BLaER1 treated with 17β-estradiol and CSF1 and Interleukin-3, amounts not matched to agents 10 nM and 100 nM (cell line): ENCODE measurements around the gene NTHL1.

Experiments
- H3K27ac ChIP-seq, 11 experiments: shearing (Covaris generic); formaldehyde crosslinking; 2 replicates each; pipeline ENCODE4 v1.8.1; 2022
- H3K27me3 ChIP-seq, 11 experiments: shearing (Covaris generic); formaldehyde crosslinking; 2 replicates each; pipeline ENCODE4 v1.8.1; 2022
- H3K36me3 ChIP-seq, 11 experiments: shearing (Covaris generic); formaldehyde crosslinking; 2 replicates each; pipeline ENCODE4 v1.8.1; 2022
- H3K4me1 ChIP-seq, 10 experiments: shearing (Covaris generic); formaldehyde crosslinking; 2 replicates each; pipeline ENCODE4 v1.8.1; 2022
- H3K4me2 ChIP-seq, 11 experiments: shearing (Covaris generic); formaldehyde crosslinking; 2 replicates each; pipeline ENCODE4 v1.8.1; 2022
- H3K4me3 ChIP-seq, 10 experiments: shearing (Covaris generic); formaldehyde crosslinking; 2 replicates each; pipeline ENCODE4 v1.8.1; 2022
- H3K9ac ChIP-seq, 11 experiments: shearing (Covaris generic); formaldehyde crosslinking; 2 replicates each; pipeline ENCODE4 v1.8.1; 2022
- H3K9me3 ChIP-seq, 11 experiments: shearing (Covaris generic); formaldehyde crosslinking; replicated peaks in 1 of 11; 2 replicates each; pipeline ENCODE4 v1.8.1; 2022
- H4K20me1 ChIP-seq, 11 experiments: shearing (Covaris generic); formaldehyde crosslinking; 2 replicates each; pipeline ENCODE4 v1.8.1; 2022
- Cebpa-rat ChIP-seq, 11 experiments: shearing (Covaris generic); IDR thresholded peaks; 2 replicates each; pipeline ENCODE4 v1.8.1; 2022

The NTHL1 gene

DNA sequence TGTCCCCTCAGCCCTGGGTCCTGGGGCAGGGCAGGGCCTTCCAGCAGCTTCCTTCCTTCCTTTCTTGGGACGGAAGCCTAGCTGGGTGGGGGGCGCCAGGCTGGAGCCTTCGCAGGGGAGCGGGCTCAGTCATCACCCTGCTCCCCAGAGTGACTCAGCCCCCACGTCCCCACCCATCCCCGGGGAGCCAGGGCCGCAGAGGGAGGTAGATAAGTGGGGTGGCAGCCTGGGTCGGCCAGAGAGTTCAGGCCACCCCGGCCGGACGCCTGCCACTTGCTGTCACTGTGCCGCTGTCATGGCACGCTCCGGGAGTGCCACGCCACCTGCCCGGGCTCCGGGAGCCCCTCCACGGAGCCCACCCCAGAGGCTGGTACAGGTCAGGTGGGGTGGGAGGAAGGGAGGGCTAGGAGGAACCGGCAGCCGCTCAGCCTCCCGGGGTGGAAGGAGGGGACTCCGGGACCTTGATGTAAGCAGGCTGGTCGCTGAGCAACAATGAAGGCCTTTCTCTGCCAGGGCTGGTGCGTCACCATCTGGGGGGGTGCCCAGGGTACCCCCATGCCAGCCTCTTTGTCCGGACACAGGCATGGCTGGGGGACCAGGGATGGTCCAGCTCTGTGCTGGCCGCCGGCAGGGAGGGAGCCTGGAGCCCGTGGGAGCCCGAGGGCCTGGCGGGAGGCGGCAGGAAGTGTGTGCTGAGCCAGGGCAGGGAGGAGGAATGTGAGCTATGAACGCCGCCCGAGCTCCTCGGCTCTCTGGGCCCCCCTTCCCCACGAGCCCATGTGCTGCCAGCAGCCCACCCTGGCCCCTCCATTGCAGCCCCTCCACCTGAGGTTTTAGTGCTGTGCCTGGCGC is 14.4 kb downstream of the NTHL1 start:
- Histone ChIP-seq H3K4me3 (peak overlapping the region; percentile 39 to 74 (median 58)), H3K4me1 (peaks cover 69 to 96% (median 90%) of the 10 kb centered on the region in 10 experiments), H3K27ac (peak overlapping the region; percentile 54 to 82 (median 77)), H3K9ac (peak overlapping the region; percentile 70 to 84 (median 78)), H3K27me3 (peaks cover 0 to 9% (median 5%) of the 10 kb centered on the region in 11 experiments; a peak in 16 of 22 replicates), H3K4me2 (peak overlapping the region; percentile 89 to 100 (median 98)), H3K9me3 (no peaks in the 10 kb centered on the region), H3K36me3 (peaks cover 0 to 24% (median 0%) of the 10 kb centered on the region in 11 experiments; a peak in 8 of 22 replicates), H4K20me1 (peaks cover 0 to 44% (median 5%) of the 10 kb centered on the region in 11 experiments; a peak in 14 of 22 replicates)
- no peak for TF ChIP-seq Cebpa-rat (IDR thresholded peaks at IDR 0.05)

DNA sequence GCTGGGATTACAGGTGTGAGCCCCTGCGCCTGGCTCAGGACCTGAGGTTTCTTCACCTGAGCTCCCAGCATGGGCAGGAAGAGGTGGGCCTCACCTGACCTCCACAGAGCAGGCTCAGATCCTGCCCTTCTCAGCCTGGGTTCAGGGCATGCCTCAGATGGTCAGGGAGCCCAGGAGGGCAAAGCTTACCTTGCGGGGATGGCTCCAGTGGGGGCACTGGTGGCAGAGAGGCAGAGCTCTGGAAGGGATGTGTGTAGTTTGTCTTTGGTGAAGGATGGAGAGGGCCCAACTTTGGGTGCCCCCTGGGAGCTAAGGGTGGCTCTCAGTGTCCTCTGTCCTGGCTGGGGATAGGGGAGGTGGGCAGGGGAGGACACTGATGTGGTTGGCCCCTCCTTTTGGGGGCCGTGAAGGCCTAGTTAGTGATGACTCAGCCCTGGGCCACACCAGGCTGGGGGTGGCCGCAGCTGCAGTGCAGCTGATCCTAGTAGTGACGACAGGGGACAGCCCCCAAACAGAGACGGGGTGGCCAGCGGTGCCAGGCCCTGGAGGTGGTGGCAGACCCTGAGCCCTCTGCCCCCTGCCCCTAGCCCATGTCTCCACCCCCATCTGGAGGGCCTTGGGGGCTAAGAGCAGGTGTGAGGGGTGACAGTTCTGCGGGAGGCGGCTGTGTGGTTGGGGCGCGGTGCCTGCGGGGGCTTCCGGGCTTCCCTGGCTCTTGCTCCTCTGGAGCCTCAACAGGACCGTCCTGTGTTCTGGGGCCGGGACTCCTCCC is 15.2 kb downstream of the NTHL1 start:
- H3K9ac ChIP-seq = peak overlapping the region; percentile 70 to 84 (median 78)
- H3K27ac ChIP-seq = peak overlapping the region; percentile 54 to 82 (median 77)
- H4K20me1 ChIP-seq = peaks cover 0 to 47% (median 13%) of the 10 kb centered on the region in 11 experiments; a peak in 15 of 22 replicates
- peak overlapping the region; percentile 39 to 74 (median 58) for H3K4me3 ChIP-seq
- H3K9me3 ChIP-seq = no peaks in the 10 kb centered on the region
- H3K27me3 ChIP-seq = peaks cover 5 to 17% (median 14%) of the 10 kb centered on the region in 11 experiments; a peak in 20 of 22 replicates
- no peak for TF ChIP-seq Cebpa-rat (IDR thresholded peaks at IDR 0.05)
- H3K36me3 ChIP-seq = peaks cover 0 to 18% (median 0%) of the 10 kb centered on the region in 11 experiments; a peak in 8 of 22 replicates
- peaks cover 70 to 96% (median 90%) of the 10 kb centered on the region in 10 experiments for H3K4me1 ChIP-seq
- H3K4me2 ChIP-seq = peak overlapping the region; percentile 89 to 100 (median 98)

DNA sequence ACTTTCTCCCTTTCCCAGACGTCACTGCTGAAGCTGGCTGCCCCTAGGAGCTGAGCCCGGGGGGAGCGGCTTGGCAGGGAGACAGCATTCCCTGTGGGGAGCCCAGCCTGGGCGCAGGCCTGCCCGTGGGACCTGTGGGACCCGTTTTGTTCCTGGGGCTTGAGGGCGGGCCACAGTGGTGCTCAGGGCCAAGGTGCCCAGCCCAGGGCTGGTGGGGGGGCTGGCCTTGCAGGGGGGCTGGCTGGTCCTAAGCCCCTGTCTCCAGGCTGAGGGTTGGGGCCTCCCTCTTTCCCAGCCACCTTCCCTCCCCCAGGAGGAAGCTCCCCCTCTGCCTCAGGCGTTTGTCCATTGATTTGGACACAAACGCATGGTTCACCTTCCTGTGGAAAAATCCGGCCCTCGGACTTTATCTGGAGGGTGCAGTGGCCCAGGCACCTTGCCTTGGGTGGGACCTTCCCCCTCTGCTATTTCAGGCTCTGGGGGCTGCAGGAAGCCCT is 16.5 kb downstream of the NTHL1 start:
- no peak for TF ChIP-seq Cebpa-rat (IDR thresholded peaks at IDR 0.05)
- H3K27me3 ChIP-seq = peaks cover 11 to 30% (median 26%) of the 10 kb centered on the region in 11 experiments; a peak in 20 of 22 replicates
- H4K20me1 ChIP-seq = peaks cover 0 to 36% (median 14%) of the 10 kb centered on the region in 11 experiments; a peak in 15 of 22 replicates
- no peaks in the 10 kb centered on the region for H3K9me3 ChIP-seq
- no peak overlapping the region for H3K4me3 ChIP-seq
- peak overlapping the region in 6 of 11 experiments; percentile 14 to 52 (median 28); a peak in 9 of 22 replicates for H3K9ac ChIP-seq
- H3K27ac ChIP-seq = peak overlapping the region in 6 of 11 experiments; percentile 2 to 78 (median 20); a peak in 7 of 22 replicates
- H3K36me3 ChIP-seq = peaks cover 0 to 5% (median 0%) of the 10 kb centered on the region in 11 experiments; a peak in 1 of 22 replicates
- H3K4me1 ChIP-seq = peaks cover 63 to 91% (median 84%) of the 10 kb centered on the region in 10 experiments
- peak overlapping the region; percentile 89 to 100 (median 98); a peak in 20 of 22 replicates for H3K4me2 ChIP-seq

DNA sequence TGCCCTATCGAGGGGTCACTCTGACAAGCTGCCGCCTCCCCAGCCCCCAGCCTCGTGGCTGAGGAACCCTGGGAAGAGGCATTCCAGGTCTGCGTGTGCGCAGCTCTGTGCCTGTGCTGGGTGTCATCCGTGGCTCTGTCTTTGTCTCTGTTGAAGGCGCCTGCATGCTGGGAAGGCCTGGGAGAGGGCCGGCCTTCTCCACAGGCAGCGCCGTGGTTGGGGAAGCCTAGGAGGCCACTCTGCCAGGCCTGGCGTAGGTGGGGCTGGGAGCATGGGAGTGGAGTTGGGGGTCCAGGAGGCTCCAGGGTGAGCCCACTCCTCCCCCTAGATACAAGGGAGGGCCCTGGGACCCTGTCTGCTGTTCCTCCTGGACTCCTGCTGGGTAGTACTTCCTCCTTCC is 17.6 kb downstream of the NTHL1 start:
- H3K27ac ChIP-seq = no peak overlapping the region

DNA sequence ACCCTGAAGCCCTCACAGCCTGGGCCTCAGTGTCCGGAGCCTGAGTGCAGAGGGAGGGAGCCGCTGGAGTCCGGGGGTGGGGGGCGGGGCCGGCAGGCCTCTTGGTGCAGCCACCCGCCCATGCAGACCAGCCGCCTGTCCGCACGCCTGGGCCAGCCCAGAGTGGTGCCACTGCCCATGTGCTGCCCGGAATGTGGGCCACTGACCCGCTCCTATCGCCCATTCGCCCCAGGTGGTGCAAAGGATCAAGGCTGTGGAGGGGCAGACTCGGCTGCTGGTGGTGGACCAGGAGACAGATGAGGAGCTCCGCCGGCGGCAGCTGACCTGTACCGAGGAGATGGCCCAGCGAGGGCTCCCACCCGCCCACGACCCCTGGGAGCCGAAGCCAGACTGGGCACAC is 18.3 kb downstream of the NTHL1 start:
- H3K9ac ChIP-seq = no peak overlapping the region
- H3K27me3 ChIP-seq = peaks cover 15 to 42% (median 37%) of the 10 kb centered on the region in 11 experiments; a peak in 20 of 22 replicates
- H3K4me1 ChIP-seq = peaks cover 50 to 92% (median 73%) of the 10 kb centered on the region in 10 experiments

More for the DNA sequence above, 17.6 kb downstream of the NTHL1 start:
- Histone ChIP-seq H3K36me3 (no peaks in the 10 kb centered on the region), H4K20me1 (peaks cover 0 to 25% (median 14%) of the 10 kb centered on the region in 11 experiments; a peak in 15 of 22 replicates), H3K4me2 (peak overlapping the region in 6 of 11 experiments; percentile 7 to 100 (median 98); a peak in 7 of 22 replicates), H3K4me1 (peaks cover 55 to 91% (median 77%) of the 10 kb centered on the region in 10 experiments), H3K4me3 (no peak overlapping the region), H3K27me3 (peaks cover 15 to 41% (median 36%) of the 10 kb centered on the region in 11 experiments; a peak in 20 of 22 replicates), H3K9ac (peak overlapping the region in 3 of 11 experiments; percentile 20 to 30 (median 26); a peak in 1 of 22 replicates), H3K9me3 (no peaks in the 10 kb centered on the region)
- no peak for TF ChIP-seq Cebpa-rat (IDR thresholded peaks at IDR 0.05)

DNA sequence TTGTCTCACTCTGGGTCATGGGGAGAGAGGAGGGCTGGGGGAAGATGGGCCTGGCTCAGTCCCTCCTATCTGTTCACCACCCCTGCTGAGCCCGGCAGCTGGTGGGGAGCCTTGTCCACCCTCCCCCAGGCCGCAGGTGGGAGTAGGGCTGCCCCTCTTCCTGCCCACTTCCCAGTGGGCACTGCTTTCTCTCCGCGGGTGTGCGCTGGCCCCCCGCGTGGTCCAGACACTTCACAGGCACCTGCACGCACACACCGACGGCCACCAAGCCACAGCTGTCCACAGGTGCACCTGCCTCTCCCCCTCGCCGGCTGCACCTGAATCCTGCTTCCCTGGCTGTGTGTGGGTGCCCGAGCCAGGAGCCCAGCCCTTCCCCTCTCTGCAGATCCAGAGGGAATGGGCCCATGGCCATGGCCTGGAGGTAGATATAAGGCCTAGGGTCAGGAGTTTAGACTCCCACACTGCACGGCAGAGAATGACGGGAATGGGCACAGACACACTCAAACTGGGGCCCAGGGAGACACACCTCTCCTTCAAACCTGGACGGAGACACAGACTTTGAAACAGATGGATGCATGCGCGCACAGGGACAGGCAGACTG is 18.9 kb downstream of the NTHL1 start:
- H3K4me1 ChIP-seq = peaks cover 51 to 92% (median 74%) of the 10 kb centered on the region in 10 experiments

More for the DNA sequence above, 18.3 kb downstream of the NTHL1 start:
- Histone ChIP-seq H3K4me3 (no peak overlapping the region), H4K20me1 (peaks cover 0 to 24% (median 14%) of the 10 kb centered on the region in 11 experiments; a peak in 15 of 22 replicates), H3K36me3 (no peaks in the 10 kb centered on the region), H3K4me2 (peak overlapping the region in 1 of 11 experiments; percentile 96; a peak in 1 of 22 replicates), H3K9me3 (no peaks in the 10 kb centered on the region), H3K27ac (no peak overlapping the region)
- TF ChIP-seq Cebpa-rat (IDR thresholded peaks at IDR 0.05) = no peak

DNA sequence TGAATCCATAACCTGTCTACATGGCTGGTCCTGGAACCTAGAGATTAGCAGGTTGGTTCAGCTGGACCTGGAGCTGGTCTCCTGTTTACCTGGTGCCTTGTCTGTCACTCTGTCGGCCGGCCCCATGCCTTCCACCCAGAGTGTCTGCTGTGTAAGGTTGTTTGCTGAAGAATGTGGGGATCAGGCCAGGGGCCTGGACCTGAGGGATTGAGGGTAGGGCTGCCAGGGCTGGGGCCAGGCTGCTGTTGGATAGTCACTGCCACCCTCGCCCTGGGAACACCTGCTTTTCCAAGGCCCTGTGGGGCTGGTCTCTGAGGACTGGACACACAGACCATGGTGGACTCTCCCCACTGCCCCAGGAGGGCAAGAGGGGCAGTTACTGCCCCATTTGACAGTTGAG is 19.5 kb downstream of the NTHL1 start:
- Histone ChIP-seq H3K4me3 (peak overlapping the region in 5 of 10 experiments; percentile 63 to 80 (median 70); a peak in 6 of 20 replicates), H3K27me3 (peaks cover 15 to 42% (median 37%) of the 10 kb centered on the region in 11 experiments; a peak in 20 of 22 replicates), H3K4me1 (peaks cover 49 to 91% (median 73%) of the 10 kb centered on the region in 10 experiments), H3K4me2 (peak overlapping the region; percentile 96 to 98 (median 97); a peak in 21 of 22 replicates), H3K9ac (peak overlapping the region in 4 of 11 experiments; percentile 20 to 79 (median 72); a peak in 2 of 22 replicates), H3K27ac (no peak overlapping the region), H3K36me3 (no peaks in the 10 kb centered on the region), H3K9me3 (no peaks in the 10 kb centered on the region), H4K20me1 (peaks cover 0 to 24% (median 14%) of the 10 kb centered on the region in 11 experiments; a peak in 15 of 22 replicates)
- no peak for TF ChIP-seq Cebpa-rat (IDR thresholded peaks at IDR 0.05)

More for the DNA sequence above, 18.9 kb downstream of the NTHL1 start:
- no peak for TF ChIP-seq Cebpa-rat (IDR thresholded peaks at IDR 0.05)
- H3K36me3 ChIP-seq = no peaks in the 10 kb centered on the region
- peak overlapping the region in 2 of 11 experiments; percentile 20 to 76; a peak in 1 of 22 replicates for H3K9ac ChIP-seq
- peaks cover 0 to 24% (median 14%) of the 10 kb centered on the region in 11 experiments; a peak in 15 of 22 replicates for H4K20me1 ChIP-seq
- H3K27me3 ChIP-seq = peaks cover 15 to 42% (median 37%) of the 10 kb centered on the region in 11 experiments; a peak in 20 of 22 replicates
- H3K27ac ChIP-seq = no peak overlapping the region
- no peaks in the 10 kb centered on the region for H3K9me3 ChIP-seq
- no peak overlapping the region for H3K4me3 ChIP-seq
- H3K4me2 ChIP-seq = peak overlapping the region in 10 of 11 experiments; percentile 96 to 98 (median 96); a peak in 16 of 22 replicates
